H9 (cell line): Measurements from ENCODE around the gene RNF157. TPM values are rescaled to one million over a fixed set of nuclear protein-coding genes. Genes with fewer than 3 reads are reported as not detected.

Experiments used
- DNase-seq: peaks from one replicate; pipeline ENCODE4 v3.0.0-alpha.2; 2017
- H2AFZ ChIP-seq: one replicate; pipeline ENCODE4 v1.6.1; 2013; ENCODE audit warnings: mild to moderate bottlenecking, low read length, control low read depth, moderate library complexity
- H2AK5ac ChIP-seq: 2 replicates; pipeline ENCODE4 v1.6.1; 2013; ENCODE audit warnings: low read length, control low read depth, mixed read lengths; ENCODE audit not compliant: insufficient read length
- H2BK120ac ChIP-seq: one replicate; pipeline ENCODE4 v1.6.1; 2013; ENCODE audit warnings: low read depth, mild to moderate bottlenecking, low read length, control low read depth, inconsistent platforms; ENCODE audit not compliant: poor library complexity, severe bottlenecking
- H2BK12ac ChIP-seq: 2 replicates; pipeline ENCODE4 v1.6.1; 2013; ENCODE audit warnings: low read length, control low read depth, mixed read lengths, low read depth; ENCODE audit not compliant: insufficient read length
- H2BK15ac ChIP-seq: 2 replicates; pipeline ENCODE4 v1.6.1; 2013; ENCODE audit warnings: low read depth, low read length, control low read depth
- H2BK20ac ChIP-seq: one replicate; pipeline ENCODE4 v1.6.1; 2013; ENCODE audit warnings: low read depth, mild to moderate bottlenecking, low read length, control low read depth, inconsistent platforms; ENCODE audit not compliant: poor library complexity, severe bottlenecking
- H2BK5ac ChIP-seq: 2 replicates; pipeline ENCODE4 v1.6.1; 2013; ENCODE audit warnings: low read length, control low read depth, mixed read lengths; ENCODE audit not compliant: insufficient read length
- H3K14ac ChIP-seq: 2 replicates; pipeline ENCODE4 v1.6.1; 2013; ENCODE audit warnings: low read length, control low read depth; ENCODE audit not compliant: insufficient read depth
- H3K18ac ChIP-seq: 2 replicates; pipeline ENCODE4 v1.6.1; 2013; ENCODE audit warnings: low read depth, mild to moderate bottlenecking, mixed read lengths, low read length, control low read depth; ENCODE audit not compliant: insufficient read length
- H3K23ac ChIP-seq: 2 replicates; pipeline ENCODE4 v1.6.1; 2013; ENCODE audit warnings: low read length, control low read depth, mixed read lengths, low read depth; ENCODE audit not compliant: insufficient read length
- H3K23me2 ChIP-seq: 2 replicates; pipeline ENCODE4 v1.6.1; 2013; ENCODE audit warnings: low read depth, mild to moderate bottlenecking, mixed read lengths, low read length, control low read depth; ENCODE audit not compliant: insufficient read length, poor library complexity, severe bottlenecking
- H3K27ac ChIP-seq: 2 replicates; pipeline ENCODE4 v1.5.1; 2013; ENCODE audit warnings: low read length, control low read depth, mixed read lengths, low read depth; ENCODE audit not compliant: insufficient read length
- H3K27me3 ChIP-seq: 2 replicates; pipeline ENCODE4 v1.6.1; 2013; ENCODE audit warnings: low read length, control low read depth, inconsistent platforms; ENCODE audit not compliant: insufficient read depth
- H3K4ac ChIP-seq: 2 replicates; pipeline ENCODE4 v1.6.1; 2013; ENCODE audit warnings: low read depth, mild to moderate bottlenecking, control low read depth, inconsistent platforms, low read length, moderate library complexity
- H3K4me1 ChIP-seq: 2 replicates; pipeline ENCODE4 v1.6.1; 2013; ENCODE audit warnings: low read length, control low read depth, inconsistent platforms; ENCODE audit not compliant: insufficient read depth
- H3K4me2 ChIP-seq: 2 replicates; pipeline ENCODE4 v1.6.1; 2013; ENCODE audit warnings: low read length, control low read depth, mixed read lengths; ENCODE audit not compliant: insufficient read length, insufficient read depth
- H3K56ac ChIP-seq: 2 replicates; pipeline ENCODE4 v1.6.1; 2013; ENCODE audit warnings: low read depth, mild to moderate bottlenecking, mixed read lengths, low read length, control low read depth; ENCODE audit not compliant: insufficient read length
- H3K79me1 ChIP-seq: 2 replicates; pipeline ENCODE4 v1.6.1; 2013; ENCODE audit warnings: low read depth, mild to moderate bottlenecking, moderate library complexity, low read length, control low read depth, inconsistent platforms; ENCODE audit not compliant: insufficient read depth, poor library complexity, severe bottlenecking
- H3K79me2 ChIP-seq: 2 replicates; pipeline ENCODE4 v1.6.1; 2013; ENCODE audit warnings: low read length, control low read depth, inconsistent platforms; ENCODE audit not compliant: insufficient read depth
- H3K9ac ChIP-seq: 2 replicates; pipeline ENCODE4 v1.6.1; 2013; ENCODE audit warnings: low read length, control low read depth, mixed read lengths; ENCODE audit not compliant: insufficient read length; ENCODE audit errors: extremely low read depth
- H3K9me3 ChIP-seq: one replicate; pipeline ENCODE4 v1.6.1; 2013; ENCODE audit warnings: low read depth, low read length, inconsistent platforms; ENCODE audit not compliant: control insufficient read depth
- H3T11ph ChIP-seq: one replicate; pipeline ENCODE4 v1.6.1; 2013; ENCODE audit warnings: mild to moderate bottlenecking, low read length, control low read depth, inconsistent platforms
- H4K20me1 ChIP-seq: one replicate; pipeline ENCODE4 v1.6.1; 2013; ENCODE audit not compliant: control insufficient read depth, insufficient read length, insufficient read depth
- H4K5ac ChIP-seq: 2 replicates; pipeline ENCODE4 v1.6.1; 2013; ENCODE audit warnings: low read depth, mild to moderate bottlenecking, mixed read lengths, low read length, control low read depth; ENCODE audit not compliant: insufficient read length
- H4K8ac ChIP-seq: replicated peaks from 2 replicates; pipeline ENCODE4 v1.6.1; 2013; ENCODE audit warnings: low read length, control low read depth, mixed read lengths, low read depth; ENCODE audit not compliant: insufficient read length
- H4K91ac ChIP-seq: 2 replicates; pipeline ENCODE4 v1.6.1; 2013; ENCODE audit warnings: low read depth, mild to moderate bottlenecking, moderate library complexity, mixed read lengths, low read length, control low read depth; ENCODE audit not compliant: insufficient read length
- H3K27ac Mint-ChIP-seq, 3 experiments: 2 replicates in 2 of 3; 3 replicates in 1 of 3; pipeline ENCODE4 v1.8.0; 2020 to 2021; ENCODE audit warnings: mixed read lengths in 3 of 3, mild to moderate bottlenecking in 1 of 3, moderate library complexity in 1 of 3
- H3K27me3 Mint-ChIP-seq: 2 replicates; pipeline ENCODE4 v1.8.0; 2021; ENCODE audit warnings: low read depth, mild to moderate bottlenecking, moderate library complexity, mixed read lengths
- H3K36me3 Mint-ChIP-seq, 3 experiments: 2 replicates in 2 of 3; 3 replicates in 1 of 3; pipeline ENCODE4 v1.8.0; 2020 to 2021; ENCODE audit warnings: low read depth in 3 of 3, mixed read lengths in 3 of 3; ENCODE audit not compliant: insufficient read depth in 1 of 3
- H3K4me1 Mint-ChIP-seq, 2 experiments: 2 replicates each; pipeline ENCODE4 v1.8.0; 2020; ENCODE audit warnings: mixed read lengths in 2 of 2
- H3K4me3 Mint-ChIP-seq, 2 experiments: 2 replicates in 1 of 2; 3 replicates in 1 of 2; pipeline ENCODE4 v1.8.0; 2020 to 2021; ENCODE audit warnings: mild to moderate bottlenecking in 2 of 2, mixed read lengths in 2 of 2, moderate library complexity in 1 of 2
- H3K9me3 Mint-ChIP-seq, 2 experiments: 2 replicates in 1 of 2; 3 replicates in 1 of 2; pipeline ENCODE4 v1.8.0; 2020; ENCODE audit warnings: mild to moderate bottlenecking in 2 of 2, mixed read lengths in 2 of 2, moderate library complexity in 1 of 2
- CTCF ChIP-seq: fragments of 200-600 bp; sonication (generic); conservative IDR thresholded peaks from 3 replicates; pipeline ENCODE4 v1.8.0; 2021; ENCODE audit warnings: antibody characterized with exemption, mild to moderate bottlenecking
- WGBS: extraction: QIAGEN DNeasy Blood & Tissue Kit; methylation state at CpG from one replicate; pipeline ENCODE4 v1.1.7; 2013; ENCODE audit warnings: missing lambda C conversion rate, low lambda C conversion rate, mixed read lengths; ENCODE audit not compliant: insufficient read length; ENCODE audit errors: extremely low coverage; 5-methylcytosine and 5-hydroxymethylcytosine counted together
- total RNA-seq: library from RNA; stranded (reverse); gene quantifications from 2 replicates; pipeline ENCODE4 v1.2.1, GENCODE V29; 2021

The RNF157 gene
- total RNA-seq, 1 experiment from 2014 or later, result 9.9 TPM

DNA sequence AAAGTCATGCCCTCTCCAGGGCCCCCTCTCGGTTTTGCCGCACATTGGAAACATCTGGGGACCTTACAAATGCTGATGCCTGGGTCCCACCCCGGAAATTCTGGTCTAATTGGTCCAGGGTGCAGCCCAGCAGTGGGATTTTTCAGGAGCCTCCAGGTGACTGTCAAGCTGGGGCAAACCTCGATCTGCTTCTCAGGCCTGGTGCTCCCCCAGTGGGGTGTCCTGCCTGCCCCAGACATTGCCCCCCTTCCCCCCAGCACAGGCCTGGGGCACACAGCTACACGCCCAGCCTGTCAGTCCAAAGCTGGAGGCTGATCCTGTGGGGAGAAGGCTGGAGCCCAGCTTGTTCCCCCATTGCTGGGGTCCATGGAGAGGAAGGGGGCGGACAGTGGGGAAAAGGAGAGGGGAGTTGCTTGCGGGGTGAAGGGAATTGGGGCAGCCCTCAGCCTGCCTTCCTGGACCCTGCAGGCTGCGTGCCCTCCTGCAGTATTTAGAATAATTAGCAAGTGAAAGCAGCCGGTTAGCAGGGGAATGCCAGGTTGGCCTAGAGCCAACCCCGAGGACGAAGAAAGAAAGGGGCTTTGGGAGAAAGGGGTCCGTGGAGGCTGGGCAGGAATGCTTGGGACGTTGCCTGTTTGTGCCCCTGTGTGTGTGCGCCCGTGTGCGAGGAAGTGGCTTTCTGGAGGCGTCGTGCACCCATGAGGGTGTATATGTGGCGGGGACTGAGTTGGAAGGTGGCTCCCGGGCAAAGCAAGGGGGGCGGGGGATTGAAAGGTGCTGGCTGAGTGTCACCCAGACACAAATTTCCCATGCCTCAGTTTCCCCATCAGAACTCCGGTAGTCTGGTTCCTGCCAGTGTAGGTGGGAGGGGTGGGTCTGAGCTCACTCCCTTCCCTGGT, 105.1 kb downstream of the RNF157 start:
- no peak overlapping the region for H3K9ac ChIP-seq
- no peaks in the 10 kb centered on the region for H4K20me1 ChIP-seq
- H3K4me2 ChIP-seq, result peak overlapping the region; percentile 21
- no peak overlapping the region for H2AFZ ChIP-seq
- H3K79me2 ChIP-seq, result no peaks in the 10 kb centered on the region
- H3K27me3 ChIP-seq, result peaks cover 36% of the 10 kb centered on the region
- H3T11ph ChIP-seq, result no peak overlapping the region
- peak; percentile 34; the same call in 2 of the 3 replicates for TF ChIP-seq CTCF
- no peak overlapping the region for H2AK5ac ChIP-seq
- H3K4me3 Mint-ChIP-seq, result peak overlapping the region; percentile 57 to 77
- DNase-seq, result peak; percentile 88
- WGBS, result no CpG with 5 or more reads among the region's 22 CpGs
- peaks cover 0 to 3% of the 10 kb centered on the region in 2 experiments; a peak in 2 of 5 replicates for H3K9me3 Mint-ChIP-seq
- no peak overlapping the region for H3K56ac ChIP-seq
- H3K9me3 ChIP-seq, result no peaks in the 10 kb centered on the region
- no peak overlapping the region for H4K8ac ChIP-seq
- H3K79me1 ChIP-seq, result no peaks in the 10 kb centered on the region
- peaks cover 13% of the 10 kb centered on the region for H3K4me1 ChIP-seq
- H4K5ac ChIP-seq, result no peak overlapping the region
- no peaks in the 10 kb centered on the region for H3K36me3 Mint-ChIP-seq
- peak overlapping the region; percentile 70 to 91 (median 86); a peak in 5 of 7 replicates for H3K27ac Mint-ChIP-seq
- no peak overlapping the region for H4K91ac ChIP-seq
- H2BK120ac ChIP-seq, result no peak overlapping the region
- peaks cover 57% of the 10 kb centered on the region for H3K27me3 Mint-ChIP-seq
- peaks cover 68 to 84% of the 10 kb centered on the region in 2 experiments for H3K4me1 Mint-ChIP-seq
- H2BK12ac ChIP-seq, result no peak overlapping the region
- no peak overlapping the region; the same call in 1 of the 2 replicates for H3K14ac ChIP-seq
- peaks cover 36% of the 10 kb centered on the region for H3K23me2 ChIP-seq
- H3K27ac ChIP-seq, result no peak overlapping the region
- no peak overlapping the region for H2BK20ac ChIP-seq
- H3K18ac ChIP-seq, result peak overlapping the region; percentile 21
- H3K4ac ChIP-seq, result no peak overlapping the region
- no peak overlapping the region for H2BK15ac ChIP-seq
- no peak overlapping the region for H2BK5ac ChIP-seq
- H3K23ac ChIP-seq, result no peak overlapping the region
